ENCODE data around the gene C10orf120. TPM values are rescaled to one million over a fixed set of nuclear protein-coding genes. Genes with fewer than 3 reads are reported as not detected.

The C10orf120 gene
- total RNA-seq (2014; rRNA removed; shearing (Covaris generic)) (not detected in 2 replicates), polyA plus RNA-seq (2016; fragmentation: Nextera tagmentation; extraction: Ambion mirVana) (not detected in 2 replicates)

DNA sequence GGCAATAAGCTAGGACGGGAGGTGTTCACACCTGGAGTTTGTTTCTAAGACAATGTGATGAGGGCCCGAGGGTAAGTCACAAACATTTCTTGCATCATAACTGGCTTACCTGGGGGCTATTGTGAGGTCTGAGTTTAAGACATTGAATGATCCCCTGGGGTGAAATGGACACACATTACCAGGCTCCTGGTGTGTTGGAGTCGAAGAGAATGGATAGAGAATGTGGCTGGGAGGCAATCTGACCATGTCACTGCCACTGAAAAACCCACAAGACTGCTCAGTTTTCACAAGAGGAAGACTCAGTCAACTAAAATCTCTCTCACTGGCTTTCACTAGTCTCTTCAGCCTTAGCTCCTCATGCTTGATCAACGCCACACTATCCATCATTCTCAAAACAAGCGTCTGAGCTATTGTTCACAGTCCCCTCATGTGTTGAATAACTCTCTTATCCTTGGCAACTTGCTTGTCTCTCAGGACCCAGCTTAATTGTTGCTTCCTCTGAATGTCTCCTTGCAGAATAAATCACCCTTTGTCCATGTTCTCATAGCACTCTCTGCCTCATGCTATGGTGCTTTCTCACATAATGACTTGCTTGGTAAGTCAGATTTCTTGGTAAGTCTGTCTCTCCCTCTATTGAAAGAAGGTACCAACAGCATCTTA lies at the start of gene C10orf120:
C10orf120 (minus strand) TSS at position 51 of the 660 bp plus-strand sequence. CDS start 56 bp downstream, outside the sequence.
- no peaks in the 10 kb centered on the region for H3F3A ChIP-seq (ENCODE audit: insufficient read depth)
- no peak for DNase-seq
- H3K27me3 ChIP-seq (replicated peaks; ENCODE audit: insufficient read depth): peaks cover 2% of the 10 kb centered on the region; the same call in 1 of the 2 replicates
- no peak within 1 kb of the TSS for H2AFZ ChIP-seq
- no peak within 1 kb of the TSS for H3K27ac ChIP-seq
- 30 to 36% methylated on average over 5 of the region's 5 CpGs for WGBS, 2 experiments (ENCODE audit: low coverage in 1 of 2, low lambda C conversion rate in 2 of 2, missing lambda C conversion rate in 2 of 2)
- H3K4me2 ChIP-seq (ENCODE audit: unreplicated experiment): no peak within 1 kb of the TSS
- H3K4me3 ChIP-seq: no peak within 1 kb of the TSS
- no peaks in the 10 kb centered on the region for H3K36me3 ChIP-seq (ENCODE audit: low read depth)
- in situ Hi-C loops (cut with MboI): no loop called here
- H3K79me2 ChIP-seq (ENCODE audit: insufficient read depth): no peaks in the 10 kb centered on the region
- H4K20me1 ChIP-seq (ENCODE audit: insufficient read depth): no peaks in the 10 kb centered on the region
- TF ChIP-seq EZH2 (IDR thresholded peaks at IDR 0.05; ENCODE audit: insufficient read depth, poor library complexity, severe bottlenecking): no peak
- TF ChIP-seq EZH2phosphoT487 (IDR thresholded peaks at IDR 0.05; ENCODE audit: insufficient read depth, low read depth): no peak
- no peaks in the 10 kb centered on the region for H3K9me2 ChIP-seq (ENCODE audit: insufficient read depth)
- H3K4me1 ChIP-seq (ENCODE audit: insufficient read depth): no peaks in the 10 kb centered on the region
- no peak within 1 kb of the TSS for H3K9ac ChIP-seq
- H3K9me3 ChIP-seq (ENCODE audit: low read depth): no peaks in the 10 kb centered on the region

- TF ChIP-seq EZH2phosphoT487 (IDR thresholded peaks at IDR 0.05; ENCODE audit: insufficient read depth, low read depth) (no peak), EZH2 (IDR thresholded peaks at IDR 0.05; ENCODE audit: insufficient read depth, poor library complexity, severe bottlenecking) (no peak)
- Histone ChIP-seq H3K79me2 (ENCODE audit: insufficient read depth) (no peaks in the 10 kb centered on the region), H2AFZ (no peak overlapping the region), H3K9ac (no peak overlapping the region), H4K20me1 (ENCODE audit: insufficient read depth) (no peaks in the 10 kb centered on the region), H3K4me3 (no peak overlapping the region), H3K9me3 (ENCODE audit: low read depth) (no peaks in the 10 kb centered on the region), H3K4me1 (ENCODE audit: insufficient read depth) (no peaks in the 10 kb centered on the region), H3K36me3 (ENCODE audit: low read depth) (no peaks in the 10 kb centered on the region), H3F3A (ENCODE audit: insufficient read depth) (no peaks in the 10 kb centered on the region), H3K27ac (no peak overlapping the region), H3K9me2 (ENCODE audit: insufficient read depth) (no peaks in the 10 kb centered on the region), H3K4me2 (ENCODE audit: unreplicated experiment) (no peak overlapping the region), H3K27me3 (replicated peaks; ENCODE audit: insufficient read depth) (no peaks in the 10 kb centered on the region)
- in situ Hi-C loops (cut with MboI): no loop called here
- 4 to 13% methylated on average over 2 of the region's 2 CpGs for WGBS, 2 experiments (ENCODE audit: low coverage in 1 of 2, low lambda C conversion rate in 2 of 2, missing lambda C conversion rate in 2 of 2)
- no peak for DNase-seq
Observed at GRCh38 chr10:122748496-122748895, 48.9 kb upstream of the C10orf120 start.

DNA sequence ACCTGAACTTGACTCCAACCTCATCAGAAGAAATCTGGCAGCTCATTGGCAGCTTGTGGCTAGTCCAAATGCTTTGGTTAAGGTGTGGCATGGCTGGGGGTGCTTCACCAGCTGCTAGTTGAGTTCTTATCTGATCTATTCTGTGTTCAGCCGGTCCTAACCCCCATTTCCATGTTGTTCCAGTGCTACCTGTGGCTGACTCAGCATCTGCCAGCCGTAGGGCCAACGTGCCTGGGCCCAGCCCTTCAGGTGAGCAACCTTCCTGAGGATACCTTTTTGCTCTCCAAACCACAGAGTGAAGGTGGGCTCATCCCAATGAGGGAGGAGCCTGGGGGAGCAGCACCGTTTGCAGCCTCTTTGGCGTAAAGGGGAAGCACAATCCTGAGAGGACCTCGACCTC lies 46.8 kb upstream of the C10orf120 start:
- 19 to 20% methylated on average over 6 of the region's 6 CpGs for WGBS, 2 experiments (ENCODE audit: low coverage in 1 of 2, low lambda C conversion rate in 2 of 2, missing lambda C conversion rate in 2 of 2)
- Histone ChIP-seq H3F3A (ENCODE audit: insufficient read depth) (no peaks in the 10 kb centered on the region), H4K20me1 (ENCODE audit: insufficient read depth) (no peaks in the 10 kb centered on the region), H3K27me3 (replicated peaks; ENCODE audit: insufficient read depth) (no peaks in the 10 kb centered on the region; the same call in 1 of the 2 replicates), H3K4me1 (ENCODE audit: insufficient read depth) (no peaks in the 10 kb centered on the region), H3K9me3 (ENCODE audit: low read depth) (no peaks in the 10 kb centered on the region), H3K27ac (no peak overlapping the region), H3K9ac (no peak overlapping the region), H2AFZ (no peak overlapping the region), H3K4me3 (no peak overlapping the region), H3K9me2 (ENCODE audit: insufficient read depth) (no peaks in the 10 kb centered on the region), H3K36me3 (ENCODE audit: low read depth) (no peaks in the 10 kb centered on the region), H3K79me2 (ENCODE audit: insufficient read depth) (no peaks in the 10 kb centered on the region), H3K4me2 (ENCODE audit: unreplicated experiment) (no peak overlapping the region)
- TF ChIP-seq EZH2 (IDR thresholded peaks at IDR 0.05; ENCODE audit: insufficient read depth, poor library complexity, severe bottlenecking) (no peak), EZH2phosphoT487 (IDR thresholded peaks at IDR 0.05; ENCODE audit: insufficient read depth, low read depth) (no peak)
- no peak for DNase-seq
- in situ Hi-C loops (cut with MboI): no loop called here

GRCh38 chr10:122744257-122744656 lies 44.6 kb upstream of the C10orf120 start:
- Histone ChIP-seq H3K79me2 (ENCODE audit: insufficient read depth) (no peaks in the 10 kb centered on the region), H3K9me3 (ENCODE audit: low read depth) (no peaks in the 10 kb centered on the region), H4K20me1 (ENCODE audit: insufficient read depth) (no peaks in the 10 kb centered on the region), H3K4me1 (ENCODE audit: insufficient read depth) (no peaks in the 10 kb centered on the region), H3K36me3 (ENCODE audit: low read depth) (no peaks in the 10 kb centered on the region), H3K27me3 (replicated peaks; ENCODE audit: insufficient read depth) (no peaks in the 10 kb centered on the region; the same call in 1 of the 2 replicates), H3K4me2 (ENCODE audit: unreplicated experiment) (no peak overlapping the region), H3K27ac (no peak overlapping the region), H3K4me3 (no peak overlapping the region), H3K9me2 (ENCODE audit: insufficient read depth) (no peaks in the 10 kb centered on the region), H2AFZ (no peak overlapping the region), H3K9ac (no peak overlapping the region), H3F3A (ENCODE audit: insufficient read depth) (no peaks in the 10 kb centered on the region)
- WGBS, 2 experiments (ENCODE audit: low coverage in 1 of 2, low lambda C conversion rate in 2 of 2, missing lambda C conversion rate in 2 of 2): 11 to 18% methylated on average over 2 of the region's 2 CpGs
- DNase-seq: no peak
- in situ Hi-C loops (cut with MboI): no loop called here
- TF ChIP-seq EZH2 (IDR thresholded peaks at IDR 0.05; ENCODE audit: insufficient read depth, poor library complexity, severe bottlenecking) (no peak), EZH2phosphoT487 (IDR thresholded peaks at IDR 0.05; ENCODE audit: insufficient read depth, low read depth) (no peak)
